ENCODE measurements around the gene CBLC. TPM values are rescaled to one million over a fixed set of nuclear protein-coding genes. Genes with fewer than 3 reads are reported as not detected.

CBLC gene
- total RNA-seq, 1 donor from 2014 or later = not detected

GRCh38 chr19:44744871-44745332 lies 32.8 kb upstream of the CBLC start:
- Mint-ChIP-seq H3K36me3 (ENCODE audit: low read depth) (no peaks in the 10 kb centered on the region), H3K27me3 (ENCODE audit: low read depth) (peaks cover 50% of the 10 kb centered on the region), H3K9me3 (no peaks in the 10 kb centered on the region), H3K4me3 (peak overlapping the region; percentile 59), H3K4me1 (peaks cover 6% of the 10 kb centered on the region), H3K27ac (ENCODE audit: unreplicated experiment) (no peak overlapping the region)
- no peak for TF ChIP-seq CTCF (conservative IDR thresholded peaks at IDR 0.05)
- DNase-seq (ENCODE audit: low read depth, low spot score) = no peak

GRCh38 chr19:44745341-44745831 lies 32.3 kb upstream of the CBLC start:
- TF ChIP-seq CTCF (conservative IDR thresholded peaks at IDR 0.05) = no peak
- H3K9me3 Mint-ChIP-seq = no peaks in the 10 kb centered on the region
- DNase-seq (ENCODE audit: low read depth, low spot score) = no peak
- peaks cover 6% of the 10 kb centered on the region for H3K4me1 Mint-ChIP-seq
- no peaks in the 10 kb centered on the region for H3K36me3 Mint-ChIP-seq (ENCODE audit: low read depth)
- peaks cover 54% of the 10 kb centered on the region for H3K27me3 Mint-ChIP-seq (ENCODE audit: low read depth)
- H3K27ac Mint-ChIP-seq (ENCODE audit: unreplicated experiment) = no peak overlapping the region
- no peak overlapping the region for H3K4me3 Mint-ChIP-seq

- H3K4me1 Mint-ChIP-seq = peaks cover 6% of the 10 kb centered on the region
- no peak overlapping the region for H3K27ac Mint-ChIP-seq (ENCODE audit: unreplicated experiment)
- TF ChIP-seq CTCF (conservative IDR thresholded peaks at IDR 0.05) = no peak
- no peaks in the 10 kb centered on the region for H3K36me3 Mint-ChIP-seq (ENCODE audit: low read depth)
- H3K9me3 Mint-ChIP-seq = no peaks in the 10 kb centered on the region
- no peak for DNase-seq (ENCODE audit: low read depth, low spot score)
- peak overlapping the region; percentile 67 for H3K4me3 Mint-ChIP-seq
- H3K27me3 Mint-ChIP-seq (ENCODE audit: low read depth) = peaks cover 60% of the 10 kb centered on the region
Observed at GRCh38 chr19:44745887-44746600, 31.6 kb upstream of the CBLC start.

GRCh38 chr19:44746616-44746945 lies 31.1 kb upstream of the CBLC start:
- H3K27ac Mint-ChIP-seq (ENCODE audit: unreplicated experiment) = no peak overlapping the region
- peak overlapping the region; percentile 67 for H3K4me3 Mint-ChIP-seq
- H3K4me1 Mint-ChIP-seq = peaks cover 6% of the 10 kb centered on the region
- H3K9me3 Mint-ChIP-seq = no peaks in the 10 kb centered on the region
- no peak for TF ChIP-seq CTCF (conservative IDR thresholded peaks at IDR 0.05)
- H3K36me3 Mint-ChIP-seq (ENCODE audit: low read depth) = no peaks in the 10 kb centered on the region
- peaks cover 65% of the 10 kb centered on the region for H3K27me3 Mint-ChIP-seq (ENCODE audit: low read depth)
- DNase-seq (ENCODE audit: low read depth, low spot score) = no peak

GRCh38 chr19:44746946-44747738 lies 30.5 kb upstream of the CBLC start:
- Mint-ChIP-seq H3K27ac (ENCODE audit: unreplicated experiment) (no peak overlapping the region), H3K9me3 (no peaks in the 10 kb centered on the region), H3K4me3 (peak overlapping the region; percentile 64), H3K27me3 (ENCODE audit: low read depth) (peaks cover 71% of the 10 kb centered on the region), H3K4me1 (peaks cover 6% of the 10 kb centered on the region), H3K36me3 (ENCODE audit: low read depth) (no peaks in the 10 kb centered on the region)
- DNase-seq (ENCODE audit: low read depth, low spot score) = peak; percentile 31
- no peak for TF ChIP-seq CTCF (conservative IDR thresholded peaks at IDR 0.05)

Measured in neural crest cell (in vitro differentiated cells).